Measurements from ENCODE around the gene CATSPER3. TPM values are rescaled to one million over a fixed set of nuclear protein-coding genes. Genes with fewer than 3 reads are reported as not detected.

Gene CATSPER3
- total and polyA plus RNA-seq, 2 of the 8 experiments (the other 6 are each of a cell fraction or from before 2014, with no cell fraction given) = 0.62 TPM; not detected in 1

GRCh38 chr5:134965271-134965825, 2.4 kb upstream of the CATSPER3 start (continued):
- TF ChIP-seq POLR2AphosphoS5 (IDR thresholded peaks at IDR 0.05; ENCODE audit: low read depth, low read length) (no peak), TAF1 (IDR thresholded peaks at IDR 0.05; ENCODE audit: low read depth, low read length) (no peak), CHD1 (IDR thresholded peaks at IDR 0.05; ENCODE audit: low read depth, low read length) (no peak), EP300 (IDR thresholded peaks at IDR 0.05; ENCODE audit: borderline replicate concordance in 1 of 2, low read depth in 2 of 2, low read length in 2 of 2) (no peak), JUN (IDR thresholded peaks at IDR 0.05; ENCODE audit: low read depth, low read length) (no peak)
